HepG2 (cell line): ENCODE measurements around the gene GGA3. TPM values are rescaled to one million over a fixed set of nuclear protein-coding genes. Genes with fewer than 3 reads are reported as not detected.

ENCODE experiments used
- ETV5 ChIP-seq: IDR thresholded peaks from 2 replicates; pipeline ENCODE4 v1.6.1; 2018; ENCODE audit warnings: missing biosample characterization, missing genetic modification reagents, inconsistent platforms, borderline replicate concordance
- FOXA3 ChIP-seq: IDR thresholded peaks from 2 replicates; pipeline ENCODE4 v1.6.1; 2016; ENCODE audit warnings: missing genetic modification reagents, missing compliant biosample characterization
- GABPB1 ChIP-seq: IDR thresholded peaks from 2 replicates; pipeline ENCODE4 v1.6.1; 2016; ENCODE audit warnings: mild to moderate bottlenecking, missing genetic modification reagents, moderate library complexity, missing compliant biosample characterization
- HDAC2 ChIP-seq: sonication (generic); formaldehyde crosslinking; IDR thresholded peaks from 2 replicates; pipeline ENCODE4 v1.4.0; 2020; ENCODE audit warnings: missing genetic modification reagents
- JUND ChIP-seq: sonication (generic); formaldehyde crosslinking; IDR thresholded peaks from 2 replicates; pipeline ENCODE4 v1.8.0; 2022; ENCODE audit warnings: mild to moderate bottlenecking, missing genetic modification reagents
- MXD4 ChIP-seq: IDR thresholded peaks from 2 replicates; pipeline ENCODE4 v1.6.1; 2016; ENCODE audit warnings: mild to moderate bottlenecking, missing biosample characterization, missing genetic modification reagents
- MYNN ChIP-seq: sonication (generic); formaldehyde crosslinking; IDR thresholded peaks from 2 replicates; pipeline ENCODE4 v1.4.0; 2020; ENCODE audit warnings: mild to moderate bottlenecking, low read depth, missing genetic modification reagents
- MZF1 ChIP-seq: sonication (generic); formaldehyde crosslinking; IDR thresholded peaks from 2 replicates; pipeline ENCODE4 v1.8.1; 2023; ENCODE audit warnings: mild to moderate bottlenecking, missing genetic modification reagents, borderline replicate concordance
- NAIF1 ChIP-seq: sonication (generic); formaldehyde crosslinking; IDR thresholded peaks from 2 replicates; pipeline ENCODE4 v1.5.0; 2020; ENCODE audit warnings: mild to moderate bottlenecking, missing genetic modification reagents, borderline replicate concordance
- PHF5A ChIP-seq: IDR thresholded peaks from one replicate; pipeline ENCODE4 v1.6.1; 2018; ENCODE audit warnings: low read depth, missing genetic modification reagents; ENCODE audit not compliant: unreplicated experiment
- POLR2AphosphoS2 ChIP-seq: IDR thresholded peaks from 2 replicates; pipeline ENCODE4 v1.6.1; 2011; ENCODE audit warnings: low read depth, low read length, improper control_type of control experiment
- SMAD1 ChIP-seq: sonication (generic); formaldehyde crosslinking; IDR thresholded peaks from 2 replicates; pipeline ENCODE4 v1.4.0; 2020; ENCODE audit warnings: missing genetic modification reagents, low read depth, mild to moderate bottlenecking, borderline replicate concordance
- SP2 ChIP-seq: sonication (generic); formaldehyde crosslinking; IDR thresholded peaks from 2 replicates; pipeline ENCODE4 v1.5.1; 2020; ENCODE audit warnings: mild to moderate bottlenecking, missing genetic modification reagents
- TCF7 ChIP-seq: sonication (generic); IDR thresholded peaks from 2 replicates; pipeline ENCODE4 v1.6.1; 2016; ENCODE audit warnings: antibody characterized with exemption, low read depth
- ZFP37 ChIP-seq: sonication (generic); formaldehyde crosslinking; IDR thresholded peaks from 2 replicates; pipeline ENCODE4 v1.4.0; 2020; ENCODE audit warnings: missing genetic modification reagents, borderline replicate concordance
- ZNF20 ChIP-seq: sonication (generic); formaldehyde crosslinking; IDR thresholded peaks from 2 replicates; pipeline ENCODE4 v1.4.0; 2020; ENCODE audit warnings: mild to moderate bottlenecking, moderate library complexity, missing genetic modification reagents
- ZNF3 ChIP-seq: IDR thresholded peaks from 2 replicates; pipeline ENCODE4 v1.7.0; 2017; ENCODE audit warnings: inconsistent platforms
- ZNF446 ChIP-seq: sonication (generic); formaldehyde crosslinking; IDR thresholded peaks from 2 replicates; pipeline ENCODE4 v1.5.0; 2020; ENCODE audit warnings: mild to moderate bottlenecking, missing genetic modification reagents
- ZNF496 ChIP-seq: sonication (generic); formaldehyde crosslinking; IDR thresholded peaks from 2 replicates; pipeline ENCODE4 v1.8.1; 2023; ENCODE audit warnings: mild to moderate bottlenecking, moderate library complexity, missing genetic modification reagents; ENCODE audit not compliant: insufficient replicate concordance
- ZNF550 ChIP-seq: sonication (generic); formaldehyde crosslinking; IDR thresholded peaks from 2 replicates; pipeline ENCODE4 v1.4.0; 2020; ENCODE audit warnings: mild to moderate bottlenecking, missing genetic modification reagents, borderline replicate concordance
- ZNF800 ChIP-seq: sonication (generic); formaldehyde crosslinking; IDR thresholded peaks from 2 replicates; pipeline ENCODE4 v1.4.0; 2020; ENCODE audit warnings: missing genetic modification reagents
- ZNF841 ChIP-seq: sonication (generic); formaldehyde crosslinking; IDR thresholded peaks from 2 replicates; pipeline ENCODE4 v1.8.1; 2023; ENCODE audit warnings: missing genetic modification reagents, borderline replicate concordance
- polyA plus RNA-seq, 8 experiments: library from polyadenylated mRNA; depleted of rRNA in 3 of 8; stranded (reverse) in 7 of 8; unstranded in 1 of 8; fragments of >200 nt; fragmentation: Illumina TruSeq in 4 of 8; extraction: Trizol in 4 of 8; gene quantifications; 2 replicates each; pipeline versions ENCODE4 v1.2.1 to v1.2.3, GENCODE V29; 2011 to 2016; ENCODE audit warnings: low read depth in 4 of 8, missing spikeins in 1 of 8, mixed read lengths in 1 of 8; ENCODE audit not compliant: insufficient read depth in 1 of 8
- total RNA-seq, 5 experiments: library from RNA; depleted of rRNA; stranded (reverse); fragments of >200 nt; fragmentation: Illumina TruSeq; extraction: Trizol; gene quantifications; 2 replicates each; pipeline ENCODE4 v1.2.3, GENCODE V29; 2016; ENCODE audit warnings: low read depth in 1 of 5
- TF ChIP-seq, protein P1 (sequence below): sonication (generic); formaldehyde crosslinking; IDR thresholded peaks from 2 replicates; pipeline ENCODE4 v1.5.0; 2020; ENCODE audit warnings: mild to moderate bottlenecking, missing genetic modification reagents
- TF ChIP-seq, protein P2 (sequence below): sonication (generic); formaldehyde crosslinking; IDR thresholded peaks from 2 replicates; pipeline ENCODE4 v1.4.0; 2020; ENCODE audit warnings: mild to moderate bottlenecking, missing genetic modification reagents

Gene GGA3
- total and polyA plus RNA-seq, 2 of the 13 experiments (the other 11 are each of a cell fraction or from before 2014, with no cell fraction given), result 28.4 to 43.7 TPM

DNA sequence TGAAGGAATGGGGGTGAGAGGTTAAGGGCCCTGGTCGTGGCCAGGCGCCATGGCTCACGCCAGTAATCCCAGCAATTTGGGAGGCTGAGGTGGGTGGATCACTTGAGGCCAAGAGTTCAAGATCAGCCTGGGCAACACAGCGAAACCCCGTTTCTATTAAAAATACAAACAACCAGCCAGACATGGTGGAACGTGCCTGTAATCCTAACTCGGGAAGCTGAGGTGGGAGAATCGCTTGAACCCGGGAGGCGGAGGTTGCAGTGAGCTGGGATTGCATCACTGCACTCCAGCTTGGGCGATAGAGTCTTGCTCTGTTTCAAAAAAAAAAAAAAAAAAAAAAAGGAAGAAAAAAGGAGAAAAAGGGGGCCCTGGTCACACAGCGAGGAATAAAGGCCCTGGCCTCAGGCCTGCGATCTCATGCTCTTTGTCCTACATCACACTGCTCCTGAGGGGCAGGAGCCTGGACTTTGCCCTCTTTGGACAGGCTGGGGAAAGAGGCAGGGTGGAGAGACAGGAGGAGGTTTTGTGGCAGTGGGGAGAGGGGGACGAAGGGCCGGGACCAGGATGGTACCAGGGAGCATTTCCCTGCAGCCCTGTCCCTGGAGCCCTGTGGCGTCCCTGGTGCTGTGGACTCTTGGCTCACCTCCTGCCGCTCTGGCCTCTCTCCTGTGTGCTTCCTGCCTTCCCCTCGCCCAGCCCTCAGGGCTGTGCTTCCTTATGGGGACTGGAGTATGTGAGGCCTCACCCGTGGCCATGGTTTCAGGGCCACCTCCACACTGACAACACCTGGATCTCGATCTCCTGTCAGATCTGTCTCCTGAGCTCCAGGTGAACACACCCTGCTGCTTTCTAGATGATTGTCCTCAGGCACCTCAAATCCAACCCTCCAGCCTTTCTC, 47.6 kb upstream of the GGA3 start (continued):
- TF ChIP-seq ZNF800 (CRISPR knock-in tag) (no peak), JUND (CRISPR knock-in tag) (no peak), FOXA3 (peak; percentile 73), MXD4 (CRISPR knock-in tag) (peak; percentile 27; the same call in 1 of the 2 replicates), HDAC2 (CRISPR knock-in tag) (peak; percentile 90), SMAD1 (CRISPR knock-in tag) (peak; percentile 78; the same call in 1 of the 2 replicates), TCF7 (no peak), ZNF550 (CRISPR knock-in tag) (no peak), ZNF496 (CRISPR knock-in tag) (no peak), PHF5A (CRISPR knock-in tag) (peak; percentile 86), ZFP37 (CRISPR knock-in tag) (no peak), MYNN (CRISPR knock-in tag) (no peak), MZF1 (CRISPR knock-in tag) (no peak), SP2 (peak; percentile 53; the same call in 1 of the 2 replicates), NAIF1 (CRISPR knock-in tag) (no peak), GABPB1 (CRISPR knock-in tag) (peak; percentile 66), ZNF841 (CRISPR knock-in tag) (no peak), ZNF3 (CRISPR knock-in tag) (no peak; the same call in none of the 2 replicates), ETV5 (peak; percentile 57; the same call in 1 of the 2 replicates), ZNF20 (CRISPR knock-in tag) (no peak), ZNF446 (CRISPR knock-in tag) (0 out of 2 replicates have a peak, but pooled peaks have one; percentile 68), POLR2AphosphoS2 (peak; percentile 64; the same call in 1 of the 2 replicates)
- TF ChIP-seq, protein P1, sequence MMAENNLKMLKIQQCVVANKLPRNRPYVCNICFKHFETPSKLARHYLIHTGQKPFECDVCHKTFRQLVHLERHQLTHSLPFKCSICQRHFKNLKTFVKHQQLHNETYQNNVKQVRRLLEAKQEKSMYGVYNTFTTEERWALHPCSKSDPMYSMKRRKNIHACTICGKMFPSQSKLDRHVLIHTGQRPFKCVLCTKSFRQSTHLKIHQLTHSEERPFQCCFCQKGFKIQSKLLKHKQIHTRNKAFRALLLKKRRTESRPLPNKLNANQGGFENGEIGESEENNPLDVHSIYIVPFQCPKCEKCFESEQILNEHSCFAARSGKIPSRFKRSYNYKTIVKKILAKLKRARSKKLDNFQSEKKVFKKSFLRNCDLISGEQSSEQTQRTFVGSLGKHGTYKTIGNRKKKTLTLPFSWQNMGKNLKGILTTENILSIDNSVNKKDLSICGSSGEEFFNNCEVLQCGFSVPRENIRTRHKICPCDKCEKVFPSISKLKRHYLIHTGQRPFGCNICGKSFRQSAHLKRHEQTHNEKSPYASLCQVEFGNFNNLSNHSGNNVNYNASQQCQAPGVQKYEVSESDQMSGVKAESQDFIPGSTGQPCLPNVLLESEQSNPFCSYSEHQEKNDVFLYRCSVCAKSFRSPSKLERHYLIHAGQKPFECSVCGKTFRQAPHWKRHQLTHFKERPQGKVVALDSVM (CRISPR knock-in tag), result no peak; the same call in 1 of the 2 replicates
- TF ChIP-seq, protein P2, sequence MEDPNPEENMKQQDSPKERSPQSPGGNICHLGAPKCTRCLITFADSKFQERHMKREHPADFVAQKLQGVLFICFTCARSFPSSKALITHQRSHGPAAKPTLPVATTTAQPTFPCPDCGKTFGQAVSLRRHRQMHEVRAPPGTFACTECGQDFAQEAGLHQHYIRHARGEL, result no peak
